ENCODE results near the gene VGLL1. TPM values are rescaled to one million over a fixed set of nuclear protein-coding genes. Genes with fewer than 3 reads are reported as not detected.

The VGLL1 gene
- total and polyA plus RNA-seq, 10 of the 15 experiments (the other 5 are each of a cell fraction or from before 2014, with no cell fraction given), result not detected

DNA sequence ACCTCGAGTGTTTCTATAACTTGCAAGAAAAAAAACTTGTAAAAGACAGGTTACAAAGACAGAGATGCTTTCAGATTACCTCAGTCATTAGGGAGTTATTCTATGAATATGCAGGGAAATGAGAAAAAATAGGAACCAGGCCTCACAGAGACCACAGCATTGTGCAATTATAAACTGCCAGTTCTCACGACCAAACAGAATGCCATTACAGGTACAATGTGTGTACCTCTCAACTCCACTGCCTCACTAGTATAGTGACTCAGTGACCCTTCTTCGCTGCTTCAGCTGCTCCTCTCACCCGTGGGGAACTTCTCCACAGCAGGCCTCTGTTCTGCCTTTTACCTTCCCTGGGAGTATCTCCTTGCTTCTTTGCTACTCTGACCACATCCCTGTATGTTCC lies 37.0 kb upstream of the VGLL1 start:
- no peak overlapping the region for H3K4me3 ChIP-seq
- no peak overlapping the region for H3K27ac ChIP-seq (ENCODE audit: control insufficient read depth, insufficient read depth)
- ChIA-PET RAD21 (ENCODE audit: unreplicated experiment) (no interaction called here), POLR2A (no interaction called here), CTCF (no interaction called here), SMC1A (ENCODE audit: uncharacterized antibody, unreplicated experiment) (no interaction called here)
- H3K36me3 ChIP-seq (ENCODE audit: control insufficient read depth in 2 of 2, insufficient read depth in 2 of 2, low read length in 1 of 2), result no peaks in the 10 kb centered on the region
- H2AFZ ChIP-seq (ENCODE audit: control insufficient read depth, low read depth, low read length), result no peak overlapping the region
- in situ Hi-C loops (cut with MboI), result loop anchor here (10.0 kb wide), 1 partner anchor 200 kb away; no protein-coding TSS in a partner anchor
- peaks cover 18% of the 10 kb centered on the region for H3K79me2 ChIP-seq (ENCODE audit: control insufficient read depth, insufficient read depth, low read length)
- no peaks in the 10 kb centered on the region for H3K4me1 ChIP-seq (ENCODE audit: control insufficient read depth, insufficient read depth, low read length)
- H3K4me2 ChIP-seq (ENCODE audit: control insufficient read depth, insufficient read depth), result no peak overlapping the region
- H3K9me3 ChIP-seq (replicated peaks; ENCODE audit: control insufficient read depth, insufficient read depth, low read length), result no peaks in the 10 kb centered on the region
- DNase-seq (ENCODE audit: low read depth, low spot score) (no peak), FAIRE-seq (no peak), ATAC-seq (no peak)
- no peak overlapping the region for H3K9ac ChIP-seq (ENCODE audit: control insufficient read depth, insufficient read depth, low read length)
- intact Hi-C loops (cut with micrococcal nuclease; ENCODE audit: unreplicated experiment), result loop anchor here (5.0 kb wide), 2 partner anchors 82 to 523 kb away; partner anchors contain the start of gene MMGT1
- no peaks in the 10 kb centered on the region; a peak in 1 of 4 replicates for H3K27me3 ChIP-seq (replicated peaks in 1 of 2; ENCODE audit: control insufficient read depth in 2 of 2, insufficient read depth in 2 of 2, low read length in 1 of 2)
- 40% methylated on average over 4 of the region's 4 CpGs for WGBS (ENCODE audit: insufficient coverage, insufficient replicate concordance, low lambda C conversion rate, missing lambda C conversion rate)
- BruUV-seq (replicated peaks), result no TSS peak
- TF ChIP-seq POLR2A (IDR thresholded peaks at IDR 0.05; ENCODE audit: low read depth, low read length) (no peak), TCF12 (IDR thresholded peaks at IDR 0.05; ENCODE audit: low read depth, low read length) (no peak), EZH2 (IDR thresholded peaks at IDR 0.05; ENCODE audit: borderline replicate concordance, control insufficient read depth, low read depth, low read length) (no peak), POLR2AphosphoS2 (IDR thresholded peaks at IDR 0.05; ENCODE audit: low read depth, low read length) (no peak), RAD51 (IDR thresholded peaks at IDR 0.05) (no peak), RAD21 (IDR thresholded peaks at IDR 0.05; ENCODE audit: insufficient read depth, low read depth, low read length) (no peak), LARP7 (IDR thresholded peaks at IDR 0.05) (no peak), GABPA (IDR thresholded peaks at IDR 0.05; ENCODE audit: low read depth) (no peak), SRF (IDR thresholded peaks at IDR 0.05; ENCODE audit: low read depth in 2 of 2, low read length in 2 of 2) (no peak), SMC3 (IDR thresholded peaks at IDR 0.05; ENCODE audit: borderline replicate concordance, low read length) (no peak), ZZZ3 (IDR thresholded peaks at IDR 0.05; ENCODE audit: control insufficient read depth, insufficient read length, low read depth) (no peak), ZNF24 (IDR thresholded peaks at IDR 0.05) (no peak), MTA2 (IDR thresholded peaks at IDR 0.05; ENCODE audit: low read depth) (no peak)
- TF ChIP-seq, protein P1, sequence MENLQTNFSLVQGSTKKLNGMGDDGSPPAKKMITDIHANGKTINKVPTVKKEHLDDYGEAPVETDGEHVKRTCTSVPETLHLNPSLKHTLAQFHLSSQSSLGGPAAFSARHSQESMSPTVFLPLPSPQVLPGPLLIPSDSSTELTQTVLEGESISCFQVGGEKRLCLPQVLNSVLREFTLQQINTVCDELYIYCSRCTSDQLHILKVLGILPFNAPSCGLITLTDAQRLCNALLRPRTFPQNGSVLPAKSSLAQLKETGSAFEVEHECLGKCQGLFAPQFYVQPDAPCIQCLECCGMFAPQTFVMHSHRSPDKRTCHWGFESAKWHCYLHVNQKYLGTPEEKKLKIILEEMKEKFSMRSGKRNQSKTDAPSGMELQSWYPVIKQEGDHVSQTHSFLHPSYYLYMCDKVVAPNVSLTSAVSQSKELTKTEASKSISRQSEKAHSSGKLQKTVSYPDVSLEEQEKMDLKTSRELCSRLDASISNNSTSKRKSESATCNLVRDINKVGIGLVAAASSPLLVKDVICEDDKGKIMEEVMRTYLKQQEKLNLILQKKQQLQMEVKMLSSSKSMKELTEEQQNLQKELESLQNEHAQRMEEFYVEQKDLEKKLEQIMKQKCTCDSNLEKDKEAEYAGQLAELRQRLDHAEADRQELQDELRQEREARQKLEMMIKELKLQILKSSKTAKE (IDR thresholded peaks at IDR 0.05; ENCODE audit: low read depth, poor library complexity, severe bottlenecking), result no peak
- TF ChIP-seq, protein P2, sequence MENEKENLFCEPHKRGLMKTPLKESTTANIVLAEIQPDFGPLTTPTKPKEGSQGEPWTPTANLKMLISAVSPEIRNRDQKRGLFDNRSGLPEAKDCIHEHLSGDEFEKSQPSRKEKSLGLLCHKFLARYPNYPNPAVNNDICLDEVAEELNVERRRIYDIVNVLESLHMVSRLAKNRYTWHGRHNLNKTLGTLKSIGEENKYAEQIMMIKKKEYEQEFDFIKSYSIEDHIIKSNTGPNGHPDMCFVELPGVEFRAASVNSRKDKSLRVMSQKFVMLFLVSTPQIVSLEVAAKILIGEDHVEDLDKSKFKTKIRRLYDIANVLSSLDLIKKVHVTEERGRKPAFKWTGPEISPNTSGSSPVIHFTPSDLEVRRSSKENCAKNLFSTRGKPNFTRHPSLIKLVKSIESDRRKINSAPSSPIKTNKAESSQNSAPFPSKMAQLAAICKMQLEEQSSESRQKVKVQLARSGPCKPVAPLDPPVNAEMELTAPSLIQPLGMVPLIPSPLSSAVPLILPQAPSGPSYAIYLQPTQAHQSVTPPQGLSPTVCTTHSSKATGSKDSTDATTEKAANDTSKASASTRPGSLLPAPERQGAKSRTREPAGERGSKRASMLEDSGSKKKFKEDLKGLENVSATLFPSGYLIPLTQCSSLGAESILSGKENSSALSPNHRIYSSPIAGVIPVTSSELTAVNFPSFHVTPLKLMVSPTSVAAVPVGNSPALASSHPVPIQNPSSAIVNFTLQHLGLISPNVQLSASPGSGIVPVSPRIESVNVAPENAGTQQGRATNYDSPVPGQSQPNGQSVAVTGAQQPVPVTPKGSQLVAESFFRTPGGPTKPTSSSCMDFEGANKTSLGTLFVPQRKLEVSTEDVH (IDR thresholded peaks at IDR 0.05; ENCODE audit: low read depth, partially characterized antibody), result no peak
- H4K20me1 ChIP-seq (ENCODE audit: control insufficient read depth, insufficient read depth), result no peaks in the 10 kb centered on the region

All from GM12878 (cell line).